ENCODE measurements around the gene PPP6R1. TPM values are rescaled to one million over a fixed set of nuclear protein-coding genes. Genes with fewer than 3 reads are reported as not detected.

Gene PPP6R1
- total RNA-seq, 2 donors from 2014 or later: 260 to 492 TPM

DNA sequence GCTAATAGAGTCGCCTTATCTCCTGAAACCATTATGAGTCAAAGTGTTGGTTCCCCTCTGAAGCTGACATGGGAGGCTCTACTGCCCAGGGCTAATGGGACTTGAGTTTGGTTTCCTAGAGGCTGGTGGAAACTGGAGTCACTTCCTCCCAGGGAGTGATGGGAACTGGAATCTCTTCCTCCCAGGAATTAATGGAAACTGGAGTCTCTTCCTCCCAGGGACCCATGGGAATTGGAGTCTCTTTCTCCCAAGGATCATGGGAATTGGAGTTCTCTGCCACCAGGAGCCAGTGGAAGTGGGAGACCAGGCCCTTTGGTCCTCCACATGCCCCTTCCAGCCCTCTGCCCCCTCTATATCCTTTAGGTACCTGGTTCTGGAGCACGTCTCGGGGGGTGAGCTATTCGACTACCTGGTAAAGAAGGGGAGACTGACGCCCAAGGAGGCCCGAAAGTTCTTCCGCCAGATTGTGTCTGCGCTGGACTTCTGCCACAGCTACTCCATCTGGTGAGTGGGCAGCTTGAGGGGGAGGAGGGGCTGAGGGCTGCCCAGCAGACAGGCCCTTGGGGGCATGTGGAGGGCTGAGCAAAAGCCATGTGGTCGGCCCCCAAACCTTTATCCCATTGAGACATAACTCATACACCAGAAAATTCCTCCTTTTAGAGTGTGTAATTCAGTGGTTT, 30.4 kb upstream of the PPP6R1 start:
- DNase-seq (ENCODE audit: low spot score) (no peak), ATAC-seq (no peak)
- peaks cover 0 to 4% of the 10 kb centered on the region in 2 donors for H3K4me1 Mint-ChIP-seq (ENCODE audit: low read depth in 2 of 2)
- no peak overlapping the region for H3K4me3 Mint-ChIP-seq
- H3K9me3 Mint-ChIP-seq: no peaks in the 10 kb centered on the region
- H3K36me3 Mint-ChIP-seq: no peaks in the 10 kb centered on the region
- H3K27ac Mint-ChIP-seq: no peak overlapping the region
- H3K27me3 Mint-ChIP-seq: no peaks in the 10 kb centered on the region

- no peak for DNase-seq (ENCODE audit: low spot score)
- Mint-ChIP-seq H3K27ac (no peak overlapping the region), H3K27me3 (peaks cover 0 to 3% of the 10 kb centered on the region in 2 donors), H3K36me3 (no peaks in the 10 kb centered on the region), H3K9me3 (no peaks in the 10 kb centered on the region), H3K4me1 (ENCODE audit: low read depth in 2 of 2) (peaks cover 6 to 12% of the 10 kb centered on the region in 2 donors), H3K4me3 (no peak overlapping the region)
- peak; percentile 22 to 55 for ATAC-seq
These were observed 28.7 kb upstream of the PPP6R1 start for GRCh38 chr19:55287361-55288079.

DNA sequence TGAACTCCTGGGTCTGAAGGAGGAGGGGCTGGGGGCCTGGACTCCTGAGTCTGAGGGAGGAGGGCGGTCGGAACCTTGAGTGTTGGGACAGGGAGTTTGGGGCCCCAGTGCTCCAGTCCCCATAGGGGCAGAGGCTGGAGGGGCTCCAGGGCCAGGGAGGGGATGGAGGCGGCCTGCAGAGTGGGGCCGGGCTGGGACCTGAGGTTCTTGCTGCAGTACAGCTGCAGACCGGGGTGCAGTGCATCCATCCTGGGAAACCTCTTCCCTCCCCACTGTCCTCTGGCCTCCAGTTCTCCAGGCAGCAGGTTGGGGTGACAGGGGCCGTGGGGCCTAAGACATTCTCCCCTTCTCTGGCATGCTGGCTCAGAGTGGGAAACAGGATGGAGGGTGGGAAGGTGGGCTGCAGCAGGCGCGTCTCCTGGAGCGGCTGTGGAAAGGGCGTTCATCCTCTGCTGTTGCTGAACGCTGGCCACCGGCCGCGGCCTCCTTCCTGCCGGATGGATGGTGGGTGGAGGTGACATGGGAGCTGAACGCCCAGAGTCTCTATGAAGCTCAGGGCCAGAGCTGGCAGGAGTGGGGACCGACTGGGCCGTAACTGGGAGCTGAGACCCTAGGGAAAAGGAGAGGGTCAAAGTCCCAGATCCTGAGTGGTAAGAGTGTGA, 26.5 kb upstream of the PPP6R1 start:
- no peaks in the 10 kb centered on the region for H3K36me3 Mint-ChIP-seq
- no peaks in the 10 kb centered on the region for H3K9me3 Mint-ChIP-seq
- no peak for DNase-seq (ENCODE audit: low spot score)
- no peak for ATAC-seq
- H3K27me3 Mint-ChIP-seq: peaks cover 0 to 3% of the 10 kb centered on the region in 2 donors
- H3K27ac Mint-ChIP-seq: peak overlapping the region; percentile 44 to 63
- H3K4me1 Mint-ChIP-seq (ENCODE audit: low read depth in 2 of 2): peaks cover 18 to 19% of the 10 kb centered on the region in 2 donors
- peak overlapping the region; percentile 22 for H3K4me3 Mint-ChIP-seq

DNA sequence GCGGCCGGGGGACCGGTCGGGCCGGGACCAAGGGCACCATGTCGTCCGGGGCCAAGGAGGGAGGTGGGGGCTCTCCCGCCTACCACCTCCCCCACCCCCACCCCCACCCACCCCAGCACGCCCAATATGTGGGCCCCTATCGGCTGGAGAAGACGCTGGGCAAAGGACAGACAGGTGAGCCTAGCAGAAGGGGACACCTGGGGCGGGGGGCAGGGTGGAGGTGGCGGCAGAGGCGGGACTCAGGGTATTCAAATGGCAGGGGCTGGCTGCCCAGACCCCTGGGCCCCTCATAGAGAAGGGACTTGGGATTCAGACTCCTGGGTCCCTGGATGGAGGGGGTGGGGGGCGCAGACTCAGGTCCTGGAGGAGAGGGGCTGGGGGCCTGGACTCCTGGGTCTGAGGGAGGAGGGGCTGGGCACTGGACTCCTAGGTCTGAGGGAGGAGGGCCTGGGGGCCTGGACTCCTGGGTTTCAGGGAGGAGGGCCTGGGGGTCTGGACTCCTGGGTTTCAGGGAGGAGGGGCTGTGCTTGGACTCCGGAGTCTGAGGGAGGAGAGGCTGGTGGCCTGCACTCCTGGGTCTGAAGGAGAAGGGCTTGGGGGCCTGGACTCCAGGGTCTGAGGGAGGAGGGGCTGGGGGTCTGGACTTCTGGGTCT, 25.7 kb upstream of the PPP6R1 start:
- Mint-ChIP-seq H3K4me1 (ENCODE audit: low read depth in 2 of 2) (peaks cover 25% of the 10 kb centered on the region in 2 donors), H3K36me3 (no peaks in the 10 kb centered on the region), H3K4me3 (peak overlapping the region; percentile 22), H3K27ac (peak overlapping the region; percentile 44 to 63), H3K27me3 (peaks cover 0 to 3% of the 10 kb centered on the region in 2 donors), H3K9me3 (no peaks in the 10 kb centered on the region)
- ATAC-seq (no peak), DNase-seq (ENCODE audit: low spot score) (no peak)

DNA sequence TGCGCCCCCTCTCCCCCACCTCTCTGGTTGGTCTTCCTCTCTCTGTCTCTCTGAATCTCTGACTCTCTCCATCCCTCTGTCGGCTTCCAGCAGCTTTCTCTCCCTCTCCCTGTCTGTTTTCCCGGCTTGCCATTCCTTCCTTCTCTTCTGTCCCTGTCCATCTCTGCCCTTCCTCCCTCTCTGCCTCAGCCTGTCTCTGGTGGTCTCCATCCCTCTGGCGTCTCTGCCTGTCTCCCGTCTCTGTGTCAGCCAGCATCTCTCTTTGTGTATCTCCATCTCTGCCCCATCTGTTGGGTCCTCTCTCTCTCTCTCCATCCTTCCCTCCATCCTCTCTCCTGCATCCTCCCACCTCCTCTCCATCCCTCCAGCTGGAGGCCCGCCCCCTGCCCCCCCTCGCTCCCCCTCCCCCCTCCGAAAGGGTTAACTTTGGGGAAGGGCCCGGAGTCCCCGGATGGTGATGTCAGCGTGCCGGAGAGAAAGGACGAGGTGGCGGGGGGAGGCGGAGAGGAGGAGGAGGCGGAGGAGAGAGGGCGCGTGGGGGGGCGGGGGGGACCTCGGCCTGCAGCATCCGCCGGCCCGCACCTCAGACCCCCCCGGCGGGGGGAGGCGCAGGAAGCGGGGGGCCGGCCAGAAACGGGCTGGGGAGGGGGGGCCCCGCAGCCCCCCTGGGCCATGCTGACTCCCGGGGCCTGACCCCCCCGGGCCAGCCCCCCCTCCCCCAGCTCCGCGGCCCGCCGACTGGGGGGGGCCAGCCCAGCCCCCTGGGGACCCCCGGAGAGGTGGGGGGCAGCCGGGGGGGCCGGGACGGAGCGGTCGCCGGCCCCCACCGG, 24.9 kb upstream of the PPP6R1 start, which contains the start of gene BRSK1:
Gene BRSK1, plus strand, starts transcription at position 450 of the 830 bp plus-strand sequence. CDS start 446 bp downstream, outside the sequence.
- no peak for DNase-seq (ENCODE audit: low spot score)
- H3K36me3 Mint-ChIP-seq: no peaks in the 10 kb centered on the region
- no peaks in the 10 kb centered on the region for H3K9me3 Mint-ChIP-seq

DNA sequence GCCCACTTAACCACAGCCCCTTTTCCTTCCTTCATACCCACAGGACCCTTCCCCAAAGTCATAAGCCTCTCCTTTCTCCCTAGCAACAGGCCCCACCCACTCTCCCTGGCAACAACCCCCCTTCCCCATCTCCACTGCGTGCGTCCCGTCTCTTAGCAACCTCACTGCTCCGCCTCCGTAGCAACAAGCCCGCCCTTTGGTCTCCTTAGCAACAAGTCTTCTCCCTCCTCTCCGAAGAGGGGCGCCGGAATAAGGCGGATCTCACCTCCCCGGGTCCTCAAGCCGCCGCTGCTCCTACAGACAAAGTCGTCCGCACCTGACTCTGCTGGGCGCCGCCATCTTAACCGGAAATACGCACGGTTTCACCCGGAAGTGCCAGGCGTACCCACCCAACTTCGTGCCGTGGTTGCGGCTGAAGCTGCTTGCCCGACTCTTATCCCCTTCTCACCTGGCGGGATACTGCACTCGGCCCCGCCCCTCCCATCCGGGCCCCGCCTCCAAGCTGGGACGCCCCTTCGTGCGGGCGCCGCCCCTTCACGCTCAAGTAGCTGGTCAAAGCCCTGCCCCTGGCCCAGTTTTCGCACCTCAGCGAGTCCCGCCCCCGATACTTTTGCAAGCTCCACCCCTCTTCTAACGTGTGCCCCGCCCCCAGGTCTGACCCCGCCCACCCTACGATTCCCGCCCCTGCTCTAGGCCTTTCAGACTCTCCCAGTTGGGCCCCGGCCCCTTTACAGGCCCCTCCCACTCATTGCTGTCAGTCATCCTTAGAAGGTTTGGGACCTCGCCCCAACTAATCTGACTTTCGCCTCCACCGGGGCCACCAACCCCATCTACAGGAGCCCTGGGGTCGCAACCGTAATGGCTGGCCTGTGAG, 21.2 kb upstream of the PPP6R1 start, which contains the start of gene HSPBP1:
Gene HSPBP1, minus strand, starts transcription at position 341 of the 874 bp plus-strand sequence. CDS start 502 bp downstream, outside the sequence.
- peak within 1 kb of the TSS; percentile 81 to 92 for H3K27ac Mint-ChIP-seq

More for the DNA sequence above, 24.9 kb upstream of the PPP6R1 start, which contains the start of gene BRSK1:
- no peak for ATAC-seq
- Mint-ChIP-seq H3K27me3 (peaks cover 0 to 3% of the 10 kb centered on the region in 2 donors), H3K4me3 (peak within 1 kb of the TSS; percentile 54), H3K27ac (peak within 1 kb of the TSS; percentile 57 to 72), H3K4me1 (ENCODE audit: low read depth in 2 of 2) (peaks cover 27 to 31% of the 10 kb centered on the region in 2 donors)

DNA sequence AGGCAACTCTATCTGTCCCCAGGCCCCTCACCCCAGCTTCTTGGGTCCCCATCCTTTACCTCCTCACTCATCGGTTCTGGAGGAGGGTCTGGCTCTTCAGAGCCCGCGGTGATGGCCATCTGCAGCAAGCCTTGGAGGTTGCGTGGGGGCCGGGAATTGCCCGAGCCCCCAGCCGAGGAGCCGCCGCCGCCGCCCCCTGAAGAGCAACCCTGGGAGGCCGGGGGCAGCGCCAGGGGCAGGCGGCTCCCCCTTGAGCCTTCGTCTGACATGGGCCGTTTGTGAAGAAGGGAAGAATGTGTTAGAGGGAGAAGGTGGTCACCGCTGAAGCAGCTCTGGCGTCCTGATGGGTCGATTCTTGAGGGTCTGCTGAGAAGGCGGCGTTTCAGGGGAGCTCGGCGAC, 20.5 kb upstream of the PPP6R1 start:
- peaks cover 42 to 46% of the 10 kb centered on the region in 2 donors for H3K4me1 Mint-ChIP-seq (ENCODE audit: low read depth in 2 of 2)
- peaks cover 0 to 3% of the 10 kb centered on the region in 2 donors for H3K27me3 Mint-ChIP-seq
- ATAC-seq (no peak), DNase-seq (ENCODE audit: low spot score) (no peak)
- no peaks in the 10 kb centered on the region for H3K9me3 Mint-ChIP-seq
- H3K27ac Mint-ChIP-seq: peak overlapping the region; percentile 81 to 92
- peak overlapping the region; percentile 87 for H3K4me3 Mint-ChIP-seq
- no peaks in the 10 kb centered on the region for H3K36me3 Mint-ChIP-seq

More for the DNA sequence above, 21.2 kb upstream of the PPP6R1 start, which contains the start of gene HSPBP1:
- Mint-ChIP-seq H3K27me3 (peaks cover 0 to 3% of the 10 kb centered on the region in 2 donors), H3K36me3 (no peaks in the 10 kb centered on the region), H3K9me3 (no peaks in the 10 kb centered on the region), H3K4me3 (peak within 1 kb of the TSS; percentile 87), H3K4me1 (ENCODE audit: low read depth in 2 of 2) (peaks cover 42 to 46% of the 10 kb centered on the region in 2 donors)
- peak; percentile 96 for DNase-seq (ENCODE audit: low spot score)
- ATAC-seq: peak; percentile 90 to 96

DNA sequence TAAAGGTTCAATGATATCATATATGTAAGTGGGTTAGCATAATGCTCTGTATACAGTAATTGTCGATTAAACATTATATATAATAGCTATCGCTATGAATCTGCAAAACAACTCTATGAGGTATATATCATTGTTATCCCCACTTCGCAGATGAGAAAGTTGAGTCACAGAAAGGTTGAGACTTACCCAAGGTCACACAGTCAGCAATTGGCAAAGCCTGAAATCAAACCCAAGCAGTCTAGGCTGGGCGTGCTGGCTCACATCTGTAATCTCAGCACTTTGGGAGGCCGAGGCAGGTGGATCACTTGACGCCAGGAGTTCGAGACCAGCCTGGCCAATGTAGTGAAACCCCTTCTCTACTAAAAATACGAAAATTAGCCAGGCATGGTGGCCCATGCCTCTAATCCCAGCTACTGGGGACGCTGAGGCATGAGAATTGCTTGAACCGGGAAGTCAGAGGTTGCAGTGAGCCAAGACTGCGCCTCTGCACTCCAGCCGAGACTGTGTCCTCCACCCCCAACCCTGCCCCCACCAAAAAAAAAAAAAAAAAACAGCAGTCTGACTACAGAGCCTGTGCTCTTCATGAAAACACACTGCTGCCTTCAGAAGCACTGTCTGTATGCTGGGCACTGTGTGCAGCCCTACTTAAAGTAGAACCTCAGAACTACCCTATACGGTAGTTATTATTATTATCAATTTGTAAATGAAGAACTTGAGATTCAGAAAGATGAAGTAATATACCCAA, 19.7 kb upstream of the PPP6R1 start:
- peaks cover 40 to 43% of the 10 kb centered on the region in 2 donors for H3K4me1 Mint-ChIP-seq (ENCODE audit: low read depth in 2 of 2)
- no peak for ATAC-seq
- H3K4me3 Mint-ChIP-seq: peak overlapping the region; percentile 87
- peak overlapping the region; percentile 29 to 81 for H3K27ac Mint-ChIP-seq
- peaks cover 0 to 2% of the 10 kb centered on the region in 2 donors for H3K27me3 Mint-ChIP-seq
- no peaks in the 10 kb centered on the region for H3K36me3 Mint-ChIP-seq
- H3K9me3 Mint-ChIP-seq: no peaks in the 10 kb centered on the region
- no peak for DNase-seq (ENCODE audit: low spot score)

DNA sequence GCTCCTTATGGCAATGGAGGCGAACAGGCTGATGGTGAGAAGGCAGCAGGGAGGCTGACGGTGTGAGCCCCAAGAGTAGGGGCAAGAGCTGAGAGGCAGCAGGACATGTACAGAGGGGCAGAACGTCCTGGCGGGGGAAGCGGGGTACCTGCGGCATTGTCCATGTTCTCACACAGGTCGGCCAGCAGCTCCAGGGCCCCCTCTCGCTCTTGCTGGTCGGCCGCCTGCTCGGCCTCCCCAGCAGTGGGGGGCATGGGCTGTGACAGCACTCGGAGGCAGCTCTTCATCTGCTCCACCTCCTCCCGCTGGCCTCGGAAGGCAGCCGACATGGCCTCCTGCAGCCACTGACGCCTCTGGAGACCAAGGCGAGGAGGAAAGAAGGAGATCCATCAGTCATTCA, 18.7 kb upstream of the PPP6R1 start:
- peak overlapping the region; percentile 64 for H3K4me3 Mint-ChIP-seq

DNA sequence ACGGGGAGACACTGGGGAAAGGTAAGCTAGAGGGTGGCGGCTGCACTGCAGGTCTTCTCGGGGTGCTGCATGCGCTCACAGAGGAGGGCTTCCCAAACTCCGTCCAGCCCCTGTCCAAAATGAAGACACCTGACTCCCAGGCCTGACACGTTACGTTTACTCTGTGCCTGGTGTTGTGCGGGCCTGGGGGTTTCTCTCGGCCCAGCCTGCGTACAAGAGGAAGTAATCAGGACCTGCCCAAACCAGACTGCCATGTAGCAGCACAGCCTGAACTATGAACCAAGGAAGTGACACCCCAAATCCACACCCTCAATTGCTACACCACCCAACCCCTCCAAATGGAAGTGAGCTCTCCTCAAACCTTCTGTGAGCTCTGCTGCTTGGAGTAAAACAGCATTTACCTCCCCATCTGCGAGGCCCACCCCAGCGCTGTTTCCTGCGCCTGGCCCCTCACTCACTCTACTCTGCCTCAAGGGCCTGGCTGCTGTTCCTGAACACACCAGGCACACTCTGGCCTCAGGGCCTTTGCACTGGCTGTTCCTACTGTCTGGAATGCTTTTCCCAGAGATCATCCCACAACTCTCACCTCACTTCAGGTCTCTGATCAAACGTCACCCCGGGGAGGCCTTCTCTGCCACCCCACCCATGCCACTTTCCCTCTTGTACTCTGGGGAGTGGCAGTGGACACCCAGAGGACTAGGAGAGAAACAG, 18.1 kb upstream of the PPP6R1 start:
- no peak for ATAC-seq
- DNase-seq (ENCODE audit: low spot score): no peak
- Mint-ChIP-seq H3K27me3 (no peaks in the 10 kb centered on the region), H3K9me3 (no peaks in the 10 kb centered on the region), H3K36me3 (peaks cover 5% of the 10 kb centered on the region), H3K4me1 (ENCODE audit: low read depth in 2 of 2) (peaks cover 33 to 40% of the 10 kb centered on the region in 2 donors), H3K4me3 (peak overlapping the region; percentile 64), H3K27ac (peak overlapping the region; percentile 29 to 81)

More for the DNA sequence above, 18.7 kb upstream of the PPP6R1 start:
- DNase-seq (ENCODE audit: low spot score): no peak
- Mint-ChIP-seq H3K36me3 (no peaks in the 10 kb centered on the region), H3K27me3 (no peaks in the 10 kb centered on the region), H3K27ac (peak overlapping the region; percentile 29 to 81), H3K9me3 (no peaks in the 10 kb centered on the region), H3K4me1 (ENCODE audit: low read depth in 2 of 2) (peaks cover 33 to 40% of the 10 kb centered on the region in 2 donors)
- ATAC-seq: no peak

Data from natural killer cell treated with Interleukin-12 subunit alpha and Interleukin-12 subunit beta and Interleukin-15 and Interleukin-18, amount 100 ng/mL, for 72 hours (primary cell).